ENCODE data around the gene KIF23. TPM values are rescaled to one million over a fixed set of nuclear protein-coding genes. Genes with fewer than 3 reads are reported as not detected.

The KIF23 gene
- total RNA-seq, 2 experiments from 2014 or later, result 50.7 to 57.7 TPM

- H3K4me3 Mint-ChIP-seq, result no peak overlapping the region
- POLR2A ChIA-PET, result interaction anchor here (0.5 to 4.7 kb wide), 6 partner anchors 10 to 674 kb away, joined by 3 to 61 read pairs (median 3); partner anchors contain the start of gene RPLP1
- DNase-seq, result no peak
- no peak overlapping the region for H3K27ac Mint-ChIP-seq
- no peaks in the 10 kb centered on the region for H3K36me3 Mint-ChIP-seq
- H3K27me3 Mint-ChIP-seq, result peaks cover 23% of the 10 kb centered on the region
- peaks cover 35% of the 10 kb centered on the region for H3K4me1 Mint-ChIP-seq
- ATAC-seq (ENCODE audit: low read depth), result no peak
- H3K9me3 Mint-ChIP-seq, result no peaks in the 10 kb centered on the region
These were observed 53.5 kb downstream of the KIF23 start for GRCh38 chr15:69467636-69468035.

- H3K9me3 Mint-ChIP-seq, result no peaks in the 10 kb centered on the region
- POLR2A ChIA-PET, result interaction anchor here (0.5 to 4.7 kb wide), 9 partner anchors 10 to 1106 kb away, joined by 3 to 61 read pairs (median 3); partner anchors contain the start of genes RPLP1 and TLE3
- peaks cover 29% of the 10 kb centered on the region for H3K4me1 Mint-ChIP-seq
- peak; percentile 81 for DNase-seq
- peak overlapping the region; percentile 72 for H3K4me3 Mint-ChIP-seq
- H3K27ac Mint-ChIP-seq, result peak overlapping the region; percentile 79
- peaks cover 23% of the 10 kb centered on the region for H3K27me3 Mint-ChIP-seq
- no peaks in the 10 kb centered on the region for H3K36me3 Mint-ChIP-seq
- ATAC-seq (ENCODE audit: low read depth), result peak; percentile 98
These were observed 54.3 kb downstream of the KIF23 start for GRCh38 chr15:69468241-69469121.

DNA sequence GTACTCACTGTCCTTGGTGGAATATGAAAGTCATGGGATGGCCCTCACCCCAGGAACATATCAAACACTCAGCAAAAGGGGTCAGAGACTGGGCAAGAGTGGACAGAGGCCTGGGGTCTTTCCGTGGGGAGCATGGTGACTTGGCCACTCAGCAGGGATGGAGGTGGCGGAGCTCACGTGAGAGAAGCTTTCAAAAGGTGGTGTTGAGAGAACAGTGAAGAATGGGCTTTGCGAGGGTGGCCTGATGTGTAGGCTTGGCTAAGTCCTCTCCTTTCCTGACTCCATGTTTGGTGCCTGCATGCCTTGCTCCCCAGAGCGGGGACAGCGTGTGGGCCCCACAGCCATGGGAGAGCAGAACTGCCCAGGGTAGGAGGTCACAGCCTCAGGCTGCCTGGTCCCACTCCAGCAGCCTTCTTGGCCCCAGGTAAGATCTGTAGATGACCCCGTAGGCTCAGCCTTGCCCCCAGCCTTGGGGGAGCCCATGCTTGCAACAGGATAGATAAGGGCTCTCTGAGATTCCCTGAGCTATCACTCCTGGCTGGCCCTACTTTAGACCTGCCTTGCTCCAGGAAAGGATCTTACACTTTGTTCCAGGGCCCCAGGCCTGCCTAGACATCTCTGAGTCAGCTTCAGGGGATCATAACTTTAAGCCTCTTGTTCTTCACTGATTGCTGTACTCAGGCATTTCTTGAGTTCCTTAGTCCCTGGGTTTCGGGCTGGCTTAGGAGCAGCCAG, 55.5 kb downstream of the KIF23 start:
- DNase-seq (no peak), ATAC-seq (ENCODE audit: low read depth) (no peak)
- no peaks in the 10 kb centered on the region for H3K36me3 Mint-ChIP-seq
- POLR2A ChIA-PET, result interaction anchor here (1.3 to 4.7 kb wide), 3 partner anchors 16 to 630 kb away, joined by 4 to 61 read pairs (median 5); partner anchors contain the start of genes RPLP1 and TLE3
- H3K4me3 Mint-ChIP-seq, result peak overlapping the region; percentile 72
- H3K27ac Mint-ChIP-seq, result peak overlapping the region; percentile 79
- H3K27me3 Mint-ChIP-seq, result peaks cover 28% of the 10 kb centered on the region
- peaks cover 26% of the 10 kb centered on the region for H3K4me1 Mint-ChIP-seq
- no peaks in the 10 kb centered on the region for H3K9me3 Mint-ChIP-seq

GRCh38 chr15:69472046-69472445, 57.9 kb downstream of the KIF23 start:
- H3K27ac Mint-ChIP-seq, result no peak overlapping the region
- H3K4me3 Mint-ChIP-seq, result no peak overlapping the region
- H3K9me3 Mint-ChIP-seq, result no peaks in the 10 kb centered on the region
- peaks cover 23% of the 10 kb centered on the region for H3K4me1 Mint-ChIP-seq
- no peak for DNase-seq
- POLR2A ChIA-PET, result no interaction called here
- peaks cover 33% of the 10 kb centered on the region for H3K27me3 Mint-ChIP-seq
- no peaks in the 10 kb centered on the region for H3K36me3 Mint-ChIP-seq
- no peak for ATAC-seq (ENCODE audit: low read depth)

GRCh38 chr15:69472562-69472961, 58.4 kb downstream of the KIF23 start:
- no peaks in the 10 kb centered on the region for H3K9me3 Mint-ChIP-seq
- no peak overlapping the region for H3K27ac Mint-ChIP-seq
- peaks cover 33% of the 10 kb centered on the region for H3K27me3 Mint-ChIP-seq
- no peak overlapping the region for H3K4me3 Mint-ChIP-seq
- no peak for DNase-seq
- POLR2A ChIA-PET, result no interaction called here
- ATAC-seq (ENCODE audit: low read depth), result no peak
- H3K36me3 Mint-ChIP-seq, result no peaks in the 10 kb centered on the region
- peaks cover 22% of the 10 kb centered on the region for H3K4me1 Mint-ChIP-seq

GRCh38 chr15:69474291-69474690, 60.1 kb downstream of the KIF23 start:
- Mint-ChIP-seq H3K27ac (no peak overlapping the region), H3K9me3 (no peaks in the 10 kb centered on the region), H3K36me3 (no peaks in the 10 kb centered on the region), H3K27me3 (peaks cover 40% of the 10 kb centered on the region), H3K4me3 (no peak overlapping the region), H3K4me1 (peaks cover 9% of the 10 kb centered on the region)
- POLR2A ChIA-PET, result no interaction called here
- no peak for ATAC-seq (ENCODE audit: low read depth)
- DNase-seq, result no peak

GRCh38 chr15:69474846-69475455, 60.8 kb downstream of the KIF23 start:
- no peaks in the 10 kb centered on the region for H3K36me3 Mint-ChIP-seq

GRCh38 chr15:69475769-69476358, 61.7 kb downstream of the KIF23 start:
- POLR2A ChIA-PET, result interaction anchor here (0.6 kb wide), 1 partner anchor 239 kb away, joined by 3 read pairs; no protein-coding TSS in a partner anchor
- H3K27me3 Mint-ChIP-seq, result peaks cover 51% of the 10 kb centered on the region
- no peaks in the 10 kb centered on the region for H3K36me3 Mint-ChIP-seq
- peaks cover 3% of the 10 kb centered on the region for H3K4me1 Mint-ChIP-seq
- no peaks in the 10 kb centered on the region for H3K9me3 Mint-ChIP-seq
- peak; percentile 61 for ATAC-seq (ENCODE audit: low read depth)
- H3K4me3 Mint-ChIP-seq, result no peak overlapping the region
- peak; percentile 76 for DNase-seq
- no peak overlapping the region for H3K27ac Mint-ChIP-seq

More at GRCh38 chr15:69474846-69475455, 60.8 kb downstream of the KIF23 start:
- Mint-ChIP-seq H3K9me3 (no peaks in the 10 kb centered on the region), H3K27me3 (peaks cover 47% of the 10 kb centered on the region), H3K27ac (no peak overlapping the region), H3K4me1 (peaks cover 3% of the 10 kb centered on the region), H3K4me3 (no peak overlapping the region)
- DNase-seq (no peak), ATAC-seq (ENCODE audit: low read depth) (no peak)
- POLR2A ChIA-PET, result no interaction called here

DNA sequence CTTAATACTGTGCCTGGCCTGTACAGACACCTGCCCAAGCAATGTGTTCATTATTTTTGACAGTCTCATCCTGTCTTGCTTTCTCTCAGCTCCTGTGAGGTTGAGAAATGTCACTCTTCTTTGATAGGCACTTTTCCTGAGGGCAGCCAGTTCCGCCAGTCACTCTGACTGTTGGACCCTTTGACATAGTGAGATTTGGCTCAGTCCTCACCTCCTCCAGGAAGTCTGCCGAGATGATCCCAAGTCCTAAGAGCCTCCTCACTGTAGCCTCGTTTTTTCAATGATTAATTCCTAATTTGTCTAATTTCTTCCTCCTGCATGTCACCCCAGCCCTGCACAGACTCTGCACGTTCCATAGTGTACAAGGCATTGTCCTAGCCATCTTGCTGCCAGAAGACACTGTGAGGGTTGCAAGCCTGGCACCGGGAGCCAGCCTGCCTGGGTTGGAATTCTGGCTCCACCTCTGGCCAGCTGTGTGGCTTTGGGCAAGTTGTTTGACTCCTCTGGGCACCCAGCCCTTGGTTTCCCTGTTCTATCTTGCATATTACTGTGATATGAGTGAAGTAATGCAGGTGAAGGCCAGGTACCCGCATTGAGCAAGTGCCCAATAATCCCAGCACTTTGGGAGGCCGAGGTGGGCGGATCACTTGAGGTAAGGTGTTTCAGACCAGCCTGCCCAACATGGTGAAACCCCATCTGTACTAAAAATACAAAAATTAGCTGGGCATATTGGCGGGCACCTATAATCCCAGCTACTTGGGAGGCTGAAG, 62.7 kb downstream of the KIF23 start:
- peaks cover 44% of the 10 kb centered on the region for H3K27me3 Mint-ChIP-seq
- H3K4me1 Mint-ChIP-seq, result peaks cover 3% of the 10 kb centered on the region
- POLR2A ChIA-PET, result no interaction called here
- ATAC-seq (ENCODE audit: low read depth) (no peak), DNase-seq (no peak)
- H3K27ac Mint-ChIP-seq, result no peak overlapping the region
- no peaks in the 10 kb centered on the region for H3K36me3 Mint-ChIP-seq
- H3K9me3 Mint-ChIP-seq, result no peaks in the 10 kb centered on the region
- H3K4me3 Mint-ChIP-seq, result no peak overlapping the region

DNA sequence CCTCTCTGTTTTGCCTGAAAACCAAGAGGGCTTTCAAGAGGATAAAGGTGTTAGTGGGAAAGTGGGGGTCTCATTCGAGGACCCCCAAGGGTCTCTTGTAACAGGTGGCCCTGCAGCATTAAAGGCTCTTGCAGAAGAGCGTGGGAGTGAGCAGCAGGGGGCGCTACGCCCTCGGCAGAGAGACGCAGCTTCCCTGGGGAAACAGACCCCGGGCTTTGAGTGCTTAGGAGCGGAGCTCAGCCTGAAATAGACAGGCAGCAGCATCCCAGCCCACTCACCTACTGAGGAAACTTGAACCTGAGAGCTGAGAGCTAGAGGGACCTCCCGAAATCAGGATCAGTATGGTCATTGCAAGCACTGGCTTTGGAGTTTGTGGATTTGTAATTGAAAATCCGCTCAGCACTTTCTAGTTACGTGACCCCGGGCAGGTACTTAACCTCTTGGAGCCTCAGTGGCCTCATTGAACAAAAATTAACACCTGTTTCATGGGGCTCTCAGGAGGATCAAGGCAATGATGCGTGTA, 64.2 kb downstream of the KIF23 start:
- Mint-ChIP-seq H3K36me3 (no peaks in the 10 kb centered on the region), H3K4me3 (no peak overlapping the region), H3K9me3 (no peaks in the 10 kb centered on the region), H3K27ac (no peak overlapping the region), H3K27me3 (peaks cover 45% of the 10 kb centered on the region), H3K4me1 (peaks cover 3% of the 10 kb centered on the region)
- ATAC-seq (ENCODE audit: low read depth) (no peak), DNase-seq (peak; percentile 70)
- POLR2A ChIA-PET, result no interaction called here

DNA sequence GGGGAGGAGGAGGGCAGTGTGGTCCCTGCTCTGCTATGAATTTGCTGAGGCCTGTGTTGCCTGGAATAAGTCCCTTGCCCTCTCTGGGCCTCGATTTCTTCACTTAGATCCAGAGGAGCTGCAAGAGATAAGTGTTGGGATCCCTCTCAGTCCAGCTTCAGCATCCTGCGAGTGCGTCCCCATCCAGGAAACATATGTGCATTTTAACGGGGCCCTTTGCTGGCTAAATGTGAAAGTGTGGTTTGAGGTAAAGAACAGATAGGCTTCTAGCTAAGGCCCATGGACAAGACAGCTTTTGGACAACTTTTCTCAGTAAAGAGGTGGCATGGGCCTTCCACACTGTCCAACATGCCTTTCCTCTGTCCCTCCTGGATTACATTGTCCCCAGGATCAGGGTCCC, 64.9 kb downstream of the KIF23 start:
- H3K4me1 Mint-ChIP-seq, result peaks cover 3% of the 10 kb centered on the region
- POLR2A ChIA-PET, result no interaction called here
- no peaks in the 10 kb centered on the region for H3K9me3 Mint-ChIP-seq
- DNase-seq (no peak), ATAC-seq (ENCODE audit: low read depth) (no peak)
- no peak overlapping the region for H3K4me3 Mint-ChIP-seq
- H3K27me3 Mint-ChIP-seq, result peaks cover 47% of the 10 kb centered on the region
- no peaks in the 10 kb centered on the region for H3K36me3 Mint-ChIP-seq
- no peak overlapping the region for H3K27ac Mint-ChIP-seq

DNA sequence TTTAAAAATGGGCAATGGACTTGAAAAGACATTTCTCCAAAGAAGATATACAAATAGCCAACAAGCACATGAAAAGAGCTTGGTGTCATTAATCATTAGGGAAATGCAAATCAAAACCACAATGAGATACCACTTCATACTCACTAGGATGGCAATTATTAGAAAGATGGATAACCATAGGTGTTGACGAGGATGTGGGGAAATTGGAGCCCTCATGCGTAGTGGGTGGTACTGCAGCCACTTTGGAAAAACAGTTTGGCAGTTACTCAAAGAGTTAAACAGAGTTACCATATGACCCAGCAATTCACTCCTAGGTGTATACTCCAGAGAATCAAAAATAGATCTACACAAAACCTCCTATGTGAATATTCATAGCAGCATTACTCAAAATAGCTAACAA, 65.8 kb downstream of the KIF23 start:
- DNase-seq, result no peak
- no peak overlapping the region for H3K4me3 Mint-ChIP-seq
- peaks cover 3% of the 10 kb centered on the region for H3K4me1 Mint-ChIP-seq
- H3K27ac Mint-ChIP-seq, result no peak overlapping the region
- POLR2A ChIA-PET, result no interaction called here
- no peak for ATAC-seq (ENCODE audit: low read depth)
- peaks cover 42% of the 10 kb centered on the region for H3K27me3 Mint-ChIP-seq
- H3K9me3 Mint-ChIP-seq, result no peaks in the 10 kb centered on the region
- no peaks in the 10 kb centered on the region for H3K36me3 Mint-ChIP-seq
